Measurements from ENCODE around the gene NANOG.
"Not testable (repeated sequence)": the region's sequence is repeated elsewhere in the genome, so short reads cannot be mapped to it uniquely, and the experiment has no call there.

DNA sequence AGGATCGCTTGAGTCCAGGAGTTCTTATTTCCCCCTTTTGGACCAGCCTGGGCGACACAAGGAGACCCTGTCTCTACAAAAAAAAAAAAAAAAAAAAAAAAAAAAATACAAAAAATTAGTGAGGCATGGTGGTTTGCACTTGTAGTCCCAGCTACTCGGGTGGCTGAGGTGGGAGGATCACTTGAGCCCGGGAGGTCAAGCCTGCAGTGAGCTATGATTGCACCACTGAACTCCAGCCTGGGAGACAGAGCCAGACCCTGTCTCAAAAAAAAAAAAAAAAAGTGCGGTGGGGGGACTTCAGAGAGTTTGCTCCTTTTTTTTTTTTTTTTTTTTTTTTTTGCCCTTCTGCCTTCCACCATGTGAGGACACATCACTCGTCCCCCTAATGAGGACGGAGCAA, 50.6 kb downstream of the NANOG start:
- TF ChIP-seq, protein P1, sequence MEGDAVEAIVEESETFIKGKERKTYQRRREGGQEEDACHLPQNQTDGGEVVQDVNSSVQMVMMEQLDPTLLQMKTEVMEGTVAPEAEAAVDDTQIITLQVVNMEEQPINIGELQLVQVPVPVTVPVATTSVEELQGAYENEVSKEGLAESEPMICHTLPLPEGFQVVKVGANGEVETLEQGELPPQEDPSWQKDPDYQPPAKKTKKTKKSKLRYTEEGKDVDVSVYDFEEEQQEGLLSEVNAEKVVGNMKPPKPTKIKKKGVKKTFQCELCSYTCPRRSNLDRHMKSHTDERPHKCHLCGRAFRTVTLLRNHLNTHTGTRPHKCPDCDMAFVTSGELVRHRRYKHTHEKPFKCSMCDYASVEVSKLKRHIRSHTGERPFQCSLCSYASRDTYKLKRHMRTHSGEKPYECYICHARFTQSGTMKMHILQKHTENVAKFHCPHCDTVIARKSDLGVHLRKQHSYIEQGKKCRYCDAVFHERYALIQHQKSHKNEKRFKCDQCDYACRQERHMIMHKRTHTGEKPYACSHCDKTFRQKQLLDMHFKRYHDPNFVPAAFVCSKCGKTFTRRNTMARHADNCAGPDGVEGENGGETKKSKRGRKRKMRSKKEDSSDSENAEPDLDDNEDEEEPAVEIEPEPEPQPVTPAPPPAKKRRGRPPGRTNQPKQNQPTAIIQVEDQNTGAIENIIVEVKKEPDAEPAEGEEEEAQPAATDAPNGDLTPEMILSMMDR (IDR thresholded peaks at IDR 0.05): not testable (repeated sequence)
- not testable (repeated sequence) for TF ChIP-seq POLR2A (IDR thresholded peaks at IDR 0.05)
